GM12878 (cell line): ENCODE results near the gene ETS1.

Source experiments
- EGR1 ChIP-seq, 2 experiments: IDR thresholded peaks; 1 replicate in 1 of 2; 2 replicates in 1 of 2; pipeline ENCODE4 v1.6.1; 2011 to 2012; ENCODE audit warnings: low read depth in 2 of 2, low read length in 2 of 2, borderline replicate concordance in 1 of 2, mild to moderate bottlenecking in 1 of 2, moderate library complexity in 1 of 2
- EP300 ChIP-seq, 2 experiments: fragments of 150-350 bp in 1 of 2; IDR thresholded peaks; 2 replicates each; pipeline ENCODE4 v1.6.1; 2011 to 2012; ENCODE audit warnings: low read depth in 2 of 2, low read length in 2 of 2, borderline replicate concordance in 1 of 2, improper control_type of control experiment in 1 of 2, inconsistent platforms in 1 of 2; ENCODE audit not compliant: control insufficient read depth in 1 of 2
- TBL1XR1 ChIP-seq: IDR thresholded peaks from 2 replicates; pipeline ENCODE4 v1.6.1; 2012; ENCODE audit warnings: low read depth, low read length, improper control_type of control experiment
- TF ChIP-seq, protein P1 (sequence below), 3 experiments: IDR thresholded peaks in 2 of 3; conservative IDR thresholded peaks in 1 of 3; 2 replicates each; pipeline ENCODE4 v1.5.1; 2011; ENCODE audit warnings: low read depth in 3 of 3, low read length in 3 of 3, mild to moderate bottlenecking in 3 of 3, control low read depth in 2 of 3, moderate library complexity in 2 of 3, inconsistent platforms in 1 of 3, mixed read lengths in 1 of 3; ENCODE audit not compliant: control insufficient read depth in 2 of 3, insufficient read depth in 1 of 3; ENCODE audit errors: extremely low read depth in 1 of 3
- TF ChIP-seq, protein P2 (sequence below): fragments of 450-650 bp; formaldehyde crosslinking; IDR thresholded peaks from 2 replicates; pipeline ENCODE4 v1.5.0; 2022; ENCODE audit warnings: mild to moderate bottlenecking, missing genetic modification characterization

- TF ChIP-seq, protein P1, sequence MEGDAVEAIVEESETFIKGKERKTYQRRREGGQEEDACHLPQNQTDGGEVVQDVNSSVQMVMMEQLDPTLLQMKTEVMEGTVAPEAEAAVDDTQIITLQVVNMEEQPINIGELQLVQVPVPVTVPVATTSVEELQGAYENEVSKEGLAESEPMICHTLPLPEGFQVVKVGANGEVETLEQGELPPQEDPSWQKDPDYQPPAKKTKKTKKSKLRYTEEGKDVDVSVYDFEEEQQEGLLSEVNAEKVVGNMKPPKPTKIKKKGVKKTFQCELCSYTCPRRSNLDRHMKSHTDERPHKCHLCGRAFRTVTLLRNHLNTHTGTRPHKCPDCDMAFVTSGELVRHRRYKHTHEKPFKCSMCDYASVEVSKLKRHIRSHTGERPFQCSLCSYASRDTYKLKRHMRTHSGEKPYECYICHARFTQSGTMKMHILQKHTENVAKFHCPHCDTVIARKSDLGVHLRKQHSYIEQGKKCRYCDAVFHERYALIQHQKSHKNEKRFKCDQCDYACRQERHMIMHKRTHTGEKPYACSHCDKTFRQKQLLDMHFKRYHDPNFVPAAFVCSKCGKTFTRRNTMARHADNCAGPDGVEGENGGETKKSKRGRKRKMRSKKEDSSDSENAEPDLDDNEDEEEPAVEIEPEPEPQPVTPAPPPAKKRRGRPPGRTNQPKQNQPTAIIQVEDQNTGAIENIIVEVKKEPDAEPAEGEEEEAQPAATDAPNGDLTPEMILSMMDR (IDR thresholded peaks at IDR 0.05 in 2 of 3, conservative IDR thresholded peaks at IDR 0.05 in 1 of 3; ENCODE audit: control insufficient read depth in 2 of 3, extremely low read depth in 1 of 3, insufficient read depth in 1 of 3, low read depth in 3 of 3, low read length in 3 of 3): no peak
- TF ChIP-seq, protein P2, sequence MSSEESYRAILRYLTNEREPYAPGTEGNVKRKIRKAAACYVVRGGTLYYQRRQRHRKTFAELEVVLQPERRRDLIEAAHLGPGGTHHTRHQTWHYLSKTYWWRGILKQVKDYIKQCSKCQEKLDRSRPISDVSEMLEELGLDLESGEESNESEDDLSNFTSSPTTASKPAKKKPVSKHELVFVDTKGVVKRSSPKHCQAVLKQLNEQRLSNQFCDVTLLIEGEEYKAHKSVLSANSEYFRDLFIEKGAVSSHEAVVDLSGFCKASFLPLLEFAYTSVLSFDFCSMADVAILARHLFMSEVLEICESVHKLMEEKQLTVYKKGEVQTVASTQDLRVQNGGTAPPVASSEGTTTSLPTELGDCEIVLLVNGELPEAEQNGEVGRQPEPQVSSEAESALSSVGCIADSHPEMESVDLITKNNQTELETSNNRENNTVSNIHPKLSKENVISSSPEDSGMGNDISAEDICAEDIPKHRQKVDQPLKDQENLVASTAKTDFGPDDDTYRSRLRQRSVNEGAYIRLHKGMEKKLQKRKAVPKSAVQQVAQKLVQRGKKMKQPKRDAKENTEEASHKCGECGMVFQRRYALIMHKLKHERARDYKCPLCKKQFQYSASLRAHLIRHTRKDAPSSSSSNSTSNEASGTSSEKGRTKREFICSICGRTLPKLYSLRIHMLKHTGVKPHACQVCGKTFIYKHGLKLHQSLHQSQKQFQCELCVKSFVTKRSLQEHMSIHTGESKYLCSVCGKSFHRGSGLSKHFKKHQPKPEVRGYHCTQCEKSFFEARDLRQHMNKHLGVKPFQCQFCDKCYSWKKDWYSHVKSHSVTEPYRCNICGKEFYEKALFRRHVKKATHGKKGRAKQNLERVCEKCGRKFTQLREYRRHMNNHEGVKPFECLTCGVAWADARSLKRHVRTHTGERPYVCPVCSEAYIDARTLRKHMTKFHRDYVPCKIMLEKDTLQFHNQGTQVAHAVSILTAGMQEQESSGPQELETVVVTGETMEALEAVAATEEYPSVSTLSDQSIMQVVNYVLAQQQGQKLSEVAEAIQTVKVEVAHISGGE (CRISPR knock-in tag): no peak
- no peak for TF ChIP-seq EP300 (IDR thresholded peaks at IDR 0.05; ENCODE audit: borderline replicate concordance in 1 of 2, control insufficient read depth in 1 of 2, low read depth in 2 of 2, low read length in 2 of 2)
- TF ChIP-seq TBL1XR1: no peak
- no peak for TF ChIP-seq EGR1 (IDR thresholded peaks at IDR 0.05; ENCODE audit: borderline replicate concordance in 1 of 2, low read depth in 2 of 2, low read length in 2 of 2)
Observed at GRCh38 chr11:128580612-128581011, 6.7 kb downstream of the ETS1 start.
